ENCODE results near the gene SH3BP2. TPM values are rescaled to one million over a fixed set of nuclear protein-coding genes. Genes with fewer than 3 reads are reported as not detected.

SH3BP2 gene
- total RNA-seq, 1 donor from 2014 or later, result 150 TPM

- H3K27ac Mint-ChIP-seq (ENCODE audit: unreplicated experiment), result no peak overlapping the region
- H3K36me3 Mint-ChIP-seq (ENCODE audit: low read depth, unreplicated experiment), result peaks cover 18% of the 10 kb centered on the region
- DNase-seq (ENCODE audit: low spot score), result no peak
- TF ChIP-seq CTCF (IDR thresholded peaks at IDR 0.05; ENCODE audit: unreplicated experiment), result no peak
- peaks cover 4% of the 10 kb centered on the region for H3K27me3 Mint-ChIP-seq (ENCODE audit: unreplicated experiment)
- no peak overlapping the region for H3K4me3 Mint-ChIP-seq (ENCODE audit: unreplicated experiment)
- no peaks in the 10 kb centered on the region for H3K9me3 Mint-ChIP-seq (ENCODE audit: unreplicated experiment)
- peaks cover 46% of the 10 kb centered on the region for H3K4me1 Mint-ChIP-seq (ENCODE audit: unreplicated experiment)
Measured at GRCh38 chr4:2873329-2873728, 80.4 kb downstream of the SH3BP2 start.

GRCh38 chr4:2874861-2875260 lies 82.0 kb downstream of the SH3BP2 start:
- no peak for TF ChIP-seq CTCF (IDR thresholded peaks at IDR 0.05; ENCODE audit: unreplicated experiment)
- DNase-seq (ENCODE audit: low spot score), result no peak
- peaks cover 7% of the 10 kb centered on the region for H3K27me3 Mint-ChIP-seq (ENCODE audit: unreplicated experiment)
- H3K9me3 Mint-ChIP-seq (ENCODE audit: unreplicated experiment), result no peaks in the 10 kb centered on the region
- peaks cover 33% of the 10 kb centered on the region for H3K36me3 Mint-ChIP-seq (ENCODE audit: low read depth, unreplicated experiment)
- H3K27ac Mint-ChIP-seq (ENCODE audit: unreplicated experiment), result no peak overlapping the region
- peaks cover 32% of the 10 kb centered on the region for H3K4me1 Mint-ChIP-seq (ENCODE audit: unreplicated experiment)
- H3K4me3 Mint-ChIP-seq (ENCODE audit: unreplicated experiment), result no peak overlapping the region

GRCh38 chr4:2875556-2875955 lies 82.7 kb downstream of the SH3BP2 start:
- peaks cover 36% of the 10 kb centered on the region for H3K36me3 Mint-ChIP-seq (ENCODE audit: low read depth, unreplicated experiment)
- no peak for DNase-seq (ENCODE audit: low spot score)
- no peaks in the 10 kb centered on the region for H3K9me3 Mint-ChIP-seq (ENCODE audit: unreplicated experiment)
- no peak overlapping the region for H3K4me3 Mint-ChIP-seq (ENCODE audit: unreplicated experiment)
- no peak for TF ChIP-seq CTCF (IDR thresholded peaks at IDR 0.05; ENCODE audit: unreplicated experiment)
- H3K27me3 Mint-ChIP-seq (ENCODE audit: unreplicated experiment), result peaks cover 7% of the 10 kb centered on the region
- H3K27ac Mint-ChIP-seq (ENCODE audit: unreplicated experiment), result no peak overlapping the region
- peaks cover 32% of the 10 kb centered on the region for H3K4me1 Mint-ChIP-seq (ENCODE audit: unreplicated experiment)

GRCh38 chr4:2878346-2878745 lies 85.5 kb downstream of the SH3BP2 start:
- Mint-ChIP-seq H3K4me3 (ENCODE audit: unreplicated experiment) (peak overlapping the region; percentile 43), H3K27ac (ENCODE audit: unreplicated experiment) (no peak overlapping the region), H3K9me3 (ENCODE audit: unreplicated experiment) (no peaks in the 10 kb centered on the region), H3K27me3 (ENCODE audit: unreplicated experiment) (peaks cover 7% of the 10 kb centered on the region), H3K4me1 (ENCODE audit: unreplicated experiment) (peaks cover 20% of the 10 kb centered on the region), H3K36me3 (ENCODE audit: low read depth, unreplicated experiment) (peaks cover 36% of the 10 kb centered on the region)
- TF ChIP-seq CTCF (IDR thresholded peaks at IDR 0.05; ENCODE audit: unreplicated experiment), result no peak
- DNase-seq (ENCODE audit: low spot score), result no peak

GRCh38 chr4:2879026-2879425 lies 86.1 kb downstream of the SH3BP2 start:
- peaks cover 7% of the 10 kb centered on the region for H3K27me3 Mint-ChIP-seq (ENCODE audit: unreplicated experiment)
- no peak overlapping the region for H3K27ac Mint-ChIP-seq (ENCODE audit: unreplicated experiment)
- peaks cover 16% of the 10 kb centered on the region for H3K4me1 Mint-ChIP-seq (ENCODE audit: unreplicated experiment)
- no peak for DNase-seq (ENCODE audit: low spot score)
- H3K36me3 Mint-ChIP-seq (ENCODE audit: low read depth, unreplicated experiment), result peaks cover 36% of the 10 kb centered on the region
- H3K9me3 Mint-ChIP-seq (ENCODE audit: unreplicated experiment), result no peaks in the 10 kb centered on the region
- peak overlapping the region; percentile 43 for H3K4me3 Mint-ChIP-seq (ENCODE audit: unreplicated experiment)
- TF ChIP-seq CTCF (IDR thresholded peaks at IDR 0.05; ENCODE audit: unreplicated experiment), result no peak
